ENCODE data around the gene WDR18.

WDR18 gene

GRCh38 chr19:984165-984967 is at the start of gene WDR18:
Gene WDR18 (plus strand): TSS chr19:984345. CDS start chr19:984354, 9 bp downstream.
- peak; percentile 73 to 86 for DNase-seq

DNA sequence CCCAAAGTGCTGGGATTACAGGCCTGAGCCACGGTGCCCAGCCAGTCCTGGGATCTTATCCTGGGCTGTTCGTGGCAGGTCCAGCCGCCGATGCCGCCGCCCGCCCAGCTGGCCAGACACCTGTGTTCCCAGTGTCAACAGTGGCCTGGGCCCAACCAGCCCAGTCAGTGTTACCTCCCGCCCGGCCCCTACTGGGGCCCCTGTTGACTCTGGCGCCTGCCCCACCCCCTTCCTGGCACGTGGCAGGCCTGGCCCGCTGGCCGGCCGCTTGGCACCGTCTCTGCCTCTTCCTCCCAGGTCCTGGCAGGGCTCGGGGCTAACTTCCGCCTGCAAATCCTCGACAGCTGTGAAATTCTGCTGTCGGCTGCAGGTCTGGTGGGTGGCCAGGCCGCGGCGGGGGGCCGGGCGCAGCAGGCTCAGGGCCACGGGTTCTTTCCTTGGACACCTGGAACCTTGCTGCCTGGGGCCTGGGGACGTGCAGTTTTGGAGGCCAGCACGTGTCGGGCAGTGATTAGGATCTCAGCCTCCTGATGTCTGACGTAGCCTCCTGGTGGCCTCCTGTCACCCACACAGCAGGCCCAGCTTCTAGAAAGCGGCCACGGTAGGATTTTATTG is 49.2 kb upstream of the WDR18 start:
- no peak for DNase-seq

GRCh38 chr19:936175-936546 is 48.0 kb upstream of the WDR18 start:
- no peak for DNase-seq

- DNase-seq = no peak
Observed at GRCh38 chr19:937259-937694, 46.9 kb upstream of the WDR18 start.

DNA sequence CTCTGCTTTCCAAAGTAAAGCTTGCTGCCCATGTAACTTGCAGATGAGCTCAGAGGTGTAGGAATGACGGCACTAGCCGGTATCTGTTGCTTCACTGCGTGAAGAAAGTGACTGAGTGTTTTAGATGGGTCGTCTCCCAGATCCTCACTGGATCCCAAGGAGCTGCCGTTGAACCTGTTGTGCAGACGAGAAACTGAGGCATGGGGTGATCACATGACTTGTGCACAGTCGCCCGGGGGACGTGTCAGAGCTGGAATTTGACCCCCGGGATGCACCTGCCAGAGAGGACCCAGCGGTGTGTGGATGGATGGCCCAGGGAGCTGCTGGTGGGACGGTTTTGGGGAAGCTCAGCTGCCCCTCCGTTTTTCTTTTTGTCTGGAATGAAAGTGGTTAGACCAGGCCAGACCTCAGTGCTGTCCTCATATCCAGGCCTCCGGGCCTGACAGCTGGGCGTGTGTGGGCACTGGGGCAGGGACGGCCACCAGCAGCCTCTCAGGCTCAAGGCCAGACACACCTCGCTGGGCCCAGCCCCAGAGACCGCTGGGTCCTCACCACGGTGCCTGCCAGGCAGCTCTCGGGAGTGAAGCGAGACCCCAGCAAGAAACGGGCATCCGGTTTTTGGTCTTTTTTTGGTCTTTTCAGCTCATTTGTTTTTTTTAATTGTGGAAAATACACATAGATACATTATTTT is 45.8 kb upstream of the WDR18 start:
- no peak for DNase-seq

GRCh38 chr19:939439-939838 is 44.7 kb upstream of the WDR18 start:
- DNase-seq = no peak

GRCh38 chr19:939922-940321 is 44.2 kb upstream of the WDR18 start:
- DNase-seq = no peak

GRCh38 chr19:940591-941291 is 43.4 kb upstream of the WDR18 start:
- DNase-seq = no peak

GRCh38 chr19:941292-942132 is 42.6 kb upstream of the WDR18 start:
- no peak for DNase-seq

DNA sequence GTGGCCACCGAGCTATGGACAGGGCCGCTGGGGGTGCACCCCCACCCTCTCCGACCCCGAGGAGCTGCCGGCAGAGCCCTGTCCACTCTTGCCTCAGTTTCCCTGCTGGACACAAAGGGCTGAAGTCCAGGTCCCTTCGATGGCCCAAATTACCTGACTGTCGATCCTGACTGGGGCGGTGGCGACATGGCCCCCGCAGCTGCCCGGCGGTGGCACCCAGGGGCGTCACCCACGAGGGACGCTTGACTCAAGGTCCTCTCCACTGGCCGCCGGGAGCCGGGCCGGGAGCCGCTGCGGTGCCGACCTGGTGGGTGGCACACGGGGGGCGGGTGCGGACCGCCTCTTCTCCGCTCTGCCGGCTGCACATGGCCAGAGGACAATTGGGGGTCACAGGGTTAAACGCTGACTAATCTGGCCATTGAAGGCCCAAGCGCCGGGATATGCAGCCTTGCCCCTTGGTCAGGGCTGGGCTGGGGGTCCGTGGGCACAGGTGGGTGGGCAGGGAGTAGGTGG is 42.0 kb upstream of the WDR18 start:
- no peak for DNase-seq

GRCh38 chr19:943551-944170 is 40.5 kb upstream of the WDR18 start:
- DNase-seq = no peak

DNA sequence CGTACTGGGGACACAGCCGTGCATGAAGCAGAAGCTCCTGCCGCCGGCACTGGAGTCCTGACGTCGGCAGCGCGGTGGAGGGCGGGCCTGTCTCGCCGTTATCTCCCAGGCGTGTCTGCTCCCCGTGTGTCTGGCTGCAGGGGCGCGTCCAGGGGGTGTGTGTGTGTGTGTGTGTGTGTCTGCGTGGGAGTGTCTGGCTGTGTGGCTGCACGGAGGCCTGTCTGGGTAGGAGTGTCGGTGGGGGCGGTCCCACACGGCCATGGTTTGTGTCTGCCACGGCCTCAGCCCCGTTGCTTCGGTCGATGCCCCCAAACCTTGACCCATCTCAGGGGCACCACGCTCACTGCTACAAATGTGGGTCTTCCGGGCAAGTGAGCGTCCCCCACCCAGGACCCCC is 40.0 kb upstream of the WDR18 start:
- DNase-seq = no peak

- DNase-seq = no peak
Observed at GRCh38 chr19:944663-945241, 39.4 kb upstream of the WDR18 start.

GRCh38 chr19:945401-946252 is 38.5 kb upstream of the WDR18 start:
- DNase-seq = no peak

GRCh38 chr19:947090-947706 is 36.9 kb upstream of the WDR18 start:
- no peak for DNase-seq

DNA sequence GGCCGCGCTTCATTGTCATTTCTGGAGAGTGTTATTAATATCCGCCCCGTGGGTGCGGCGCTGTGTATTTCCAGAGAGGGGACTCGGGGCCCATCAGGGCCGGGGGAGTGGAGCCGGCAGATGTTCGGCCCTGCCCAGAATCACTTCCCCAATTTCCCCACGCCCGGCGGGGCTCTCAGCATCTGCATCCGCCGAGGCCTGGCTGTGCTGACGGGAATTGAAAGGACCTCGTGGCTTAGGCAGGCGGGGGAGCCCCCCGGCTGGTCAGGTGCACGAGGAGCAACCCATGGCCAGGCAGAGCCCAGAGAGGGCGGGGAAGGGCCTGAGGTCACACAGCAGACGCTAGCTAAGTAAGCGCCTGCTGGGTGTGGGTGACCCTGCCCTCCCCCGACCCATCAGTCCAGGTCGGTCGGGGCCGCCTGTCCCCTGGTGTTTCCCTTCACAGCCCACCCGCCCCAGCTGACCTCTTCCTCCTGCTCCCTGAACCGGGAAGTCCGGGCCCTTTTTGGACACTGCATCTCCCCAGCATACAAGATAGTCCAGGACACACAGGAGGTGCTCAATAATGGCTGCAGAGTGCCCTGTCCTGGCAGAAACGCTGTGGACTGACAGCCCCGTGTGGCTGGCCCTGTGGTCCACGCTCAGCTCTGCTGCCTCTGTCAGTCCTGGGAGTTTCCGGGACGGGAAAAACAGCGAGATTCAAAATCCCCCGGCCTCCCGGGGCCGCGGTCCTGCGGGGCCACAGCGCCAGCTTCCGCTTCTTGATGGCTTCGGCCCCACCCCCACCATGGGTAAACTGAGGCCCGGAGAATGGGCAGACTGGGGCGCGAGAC is 36.2 kb upstream of the WDR18 start:
- DNase-seq = no peak

GRCh38 chr19:948842-949496 is 35.2 kb upstream of the WDR18 start:
- no peak for DNase-seq

GRCh38 chr19:950352-951066 is 33.6 kb upstream of the WDR18 start:
- no peak for DNase-seq
